HEK293 (cell line): ENCODE measurements around the gene THSD4.

Experiments
- CTCF ChIA-PET: fragments of 350-600 bp; formaldehyde crosslinking; extraction: SDS; loops from one replicate; lab custom pipeline; 2021; ENCODE audit warnings: antibody characterized with exemption; lab: Yijun Ruan, JAX
- POLR2A ChIA-PET: fragments of 300-600 bp; formaldehyde crosslinking; extraction: SDS; loops from one replicate; lab custom pipeline; 2020; ENCODE audit warnings: antibody characterized with exemption, inconsistent platforms; lab: Yijun Ruan, JAX
- H3K27ac ChIP-seq: fragments of 200-500 bp; sonication (Bioruptor generic); 2 replicates; pipeline ENCODE4 v1.5.1; 2014; ENCODE audit warnings: low read depth, low read length, control low read depth, inconsistent platforms; ENCODE audit errors: extremely low read depth
- H3K36me3 ChIP-seq, 2 experiments: fragments of 200-500 bp in 1 of 2; sonication (Bioruptor generic) in 1 of 2; 1 replicate in 1 of 2; 2 replicates in 1 of 2; pipeline ENCODE4 v1.5.1; 2014 to 2017; ENCODE audit warnings: inconsistent platforms in 2 of 2, low read length in 2 of 2; ENCODE audit not compliant: control insufficient read depth in 2 of 2, insufficient read depth in 1 of 2
- H3K4me1 ChIP-seq: fragments of 200-500 bp; sonication (Bioruptor generic); 2 replicates; pipeline ENCODE4 v1.5.1; 2014; ENCODE audit warnings: mild to moderate bottlenecking, low read length, inconsistent platforms; ENCODE audit not compliant: control insufficient read depth, insufficient read depth
- H3K4me3 ChIP-seq: 2 replicates; pipeline ENCODE4 v1.5.1; 2011; ENCODE audit warnings: low read depth, mild to moderate bottlenecking, control low read depth, low read length, moderate library complexity
- H3K9me3 ChIP-seq: fragments of 200-500 bp; sonication (Bioruptor generic); 2 replicates; pipeline ENCODE4 v1.5.1; 2014; ENCODE audit warnings: low read depth, low read length, inconsistent platforms; ENCODE audit not compliant: control insufficient read depth, insufficient read depth
- BCL11B ChIP-seq: fragments of 450-650 bp; formaldehyde crosslinking; IDR thresholded peaks from 2 replicates; pipeline ENCODE4 v1.5.1; 2016; ENCODE audit warnings: low read depth, missing biosample characterization, missing genetic modification characterization
- GLIS2 ChIP-seq: fragments of 450-650 bp; formaldehyde crosslinking; IDR thresholded peaks from 2 replicates; pipeline ENCODE4 v1.5.1; 2016; ENCODE audit warnings: missing biosample characterization, missing genetic modification characterization
- PRDM1 ChIP-seq: fragments of 450-650 bp; formaldehyde crosslinking; IDR thresholded peaks from 2 replicates; pipeline ENCODE4; 2016; ENCODE audit warnings: missing biosample characterization, missing genetic modification characterization
- ZBTB20 ChIP-seq: fragments of 450-650 bp; formaldehyde crosslinking; IDR thresholded peaks from 2 replicates; pipeline ENCODE4 v1.5.1; 2016; ENCODE audit warnings: missing biosample characterization, missing genetic modification characterization
- ZFHX2 ChIP-seq: fragments of 450-650 bp; formaldehyde crosslinking; conservative IDR thresholded peaks from 2 replicates; pipeline ENCODE4 v1.5.1; 2016; ENCODE audit warnings: missing biosample characterization, missing genetic modification characterization
- ZFP41 ChIP-seq: fragments of 450-650 bp; formaldehyde crosslinking; IDR thresholded peaks from 2 replicates; pipeline ENCODE4 v1.5.1; 2016; ENCODE audit warnings: missing biosample characterization, missing genetic modification characterization, borderline replicate concordance
- ZNF324 ChIP-seq: fragments of 450-650 bp; formaldehyde crosslinking; IDR thresholded peaks from 2 replicates; pipeline ENCODE4 v1.5.1; 2016; ENCODE audit warnings: missing biosample characterization, missing genetic modification characterization
- ZNF561 ChIP-seq: fragments of 450-650 bp; IDR thresholded peaks from 2 replicates; pipeline ENCODE4 v1.5.1; 2018; ENCODE audit warnings: missing biosample characterization, missing genetic modification characterization, borderline replicate concordance
- ZNF776 ChIP-seq: fragments of 450-650 bp; formaldehyde crosslinking; IDR thresholded peaks from 2 replicates; pipeline ENCODE4 v1.5.0; 2017; ENCODE audit warnings: missing biosample characterization, missing genetic modification characterization, borderline replicate concordance
- TF ChIP-seq, protein P1 (sequence below): fragments of 450-650 bp; formaldehyde crosslinking; IDR thresholded peaks from 2 replicates; pipeline ENCODE4 v1.5.1; 2016; ENCODE audit warnings: missing biosample characterization, missing genetic modification characterization
- TF ChIP-seq, protein P2 (sequence below): sonication (generic); formaldehyde crosslinking; IDR thresholded peaks from 2 replicates; pipeline ENCODE4 v1.8.1; 2022; ENCODE audit warnings: mild to moderate bottlenecking, moderate library complexity, missing genetic modification reagents
- TF ChIP-seq, protein P3 (sequence below): fragments of 450-650 bp; formaldehyde crosslinking; IDR thresholded peaks from 2 replicates; pipeline ENCODE4 v1.5.1; 2017; ENCODE audit warnings: missing biosample characterization, mild to moderate bottlenecking, missing genetic modification characterization, moderate library complexity
- TF ChIP-seq, protein P4 (sequence below): fragments of 450-650 bp; formaldehyde crosslinking; IDR thresholded peaks from 2 replicates; pipeline ENCODE4 v1.5.1; 2016; ENCODE audit warnings: missing biosample characterization, missing genetic modification characterization, borderline replicate concordance

Gene THSD4

DNA sequence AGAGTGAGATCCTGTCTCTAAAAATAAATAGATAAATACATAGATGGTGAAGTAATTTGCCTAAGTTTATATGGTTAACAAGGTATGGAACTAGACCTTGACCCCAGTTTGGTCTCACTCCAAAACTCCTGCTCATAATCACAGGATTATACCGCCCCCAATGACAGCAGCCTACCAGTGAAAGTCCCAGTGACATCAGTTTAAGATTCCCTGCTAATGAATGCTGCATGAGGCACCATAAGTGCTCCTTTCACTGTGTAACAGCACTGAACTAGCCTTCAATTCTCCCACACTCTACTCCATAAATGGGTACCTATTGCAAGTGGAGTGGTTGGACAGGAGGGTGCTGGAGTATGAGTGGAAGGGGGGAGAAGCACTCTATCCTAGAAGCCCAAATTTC lies 23.7 kb upstream of the THSD4 start:
- no peaks in the 10 kb centered on the region for H3K4me1 ChIP-seq

DNA sequence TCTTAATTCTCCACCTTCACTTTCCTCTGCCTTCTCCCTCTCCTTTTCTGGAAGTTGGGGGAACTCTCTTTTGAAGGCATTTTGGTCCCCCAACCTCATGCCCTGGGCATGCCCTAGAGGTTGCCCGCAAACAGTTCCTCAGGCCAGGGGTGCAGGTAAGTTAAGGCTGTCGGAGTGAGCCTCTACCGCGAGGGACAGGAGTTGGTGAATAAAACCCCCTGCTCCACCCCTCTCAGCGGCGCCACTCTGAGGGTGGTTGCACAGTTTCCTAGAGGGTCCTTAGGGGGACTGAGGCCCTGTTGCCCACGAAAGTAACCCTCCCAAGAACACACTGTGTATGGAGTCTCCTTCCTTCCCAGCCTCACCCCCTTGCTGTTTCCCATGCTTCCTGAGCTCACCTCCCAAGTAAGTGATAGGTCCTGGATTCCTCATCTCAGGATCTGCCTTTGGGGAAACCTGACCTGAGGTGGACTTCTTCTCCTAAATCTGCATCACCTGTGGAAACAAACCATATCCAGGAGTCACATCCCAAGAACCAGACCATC lies 23.1 kb upstream of the THSD4 start:
- Histone ChIP-seq H3K36me3 (no peaks in the 10 kb centered on the region), H3K27ac (no peak overlapping the region), H3K4me1 (no peaks in the 10 kb centered on the region), H3K9me3 (no peaks in the 10 kb centered on the region; the same call in 1 of the 2 replicates), H3K4me3 (no peak overlapping the region)
- POLR2A ChIA-PET: interaction anchor here (0.6 kb wide), 1 partner anchor 27 kb away, joined by 3 read pairs; no protein-coding TSS in a partner anchor
- TF ChIP-seq ZNF561 (tag by site-specific recombination) (no peak), ZFP41 (tag by site-specific recombination) (no peak), GLIS2 (tag by site-specific recombination) (no peak), ZBTB20 (no peak), ZNF776 (no peak), ZNF324 (tag by site-specific recombination) (no peak)
- TF ChIP-seq, protein P1, sequence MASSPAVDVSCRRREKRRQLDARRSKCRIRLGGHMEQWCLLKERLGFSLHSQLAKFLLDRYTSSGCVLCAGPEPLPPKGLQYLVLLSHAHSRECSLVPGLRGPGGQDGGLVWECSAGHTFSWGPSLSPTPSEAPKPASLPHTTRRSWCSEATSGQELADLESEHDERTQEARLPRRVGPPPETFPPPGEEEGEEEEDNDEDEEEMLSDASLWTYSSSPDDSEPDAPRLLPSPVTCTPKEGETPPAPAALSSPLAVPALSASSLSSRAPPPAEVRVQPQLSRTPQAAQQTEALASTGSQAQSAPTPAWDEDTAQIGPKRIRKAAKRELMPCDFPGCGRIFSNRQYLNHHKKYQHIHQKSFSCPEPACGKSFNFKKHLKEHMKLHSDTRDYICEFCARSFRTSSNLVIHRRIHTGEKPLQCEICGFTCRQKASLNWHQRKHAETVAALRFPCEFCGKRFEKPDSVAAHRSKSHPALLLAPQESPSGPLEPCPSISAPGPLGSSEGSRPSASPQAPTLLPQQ: no peak
- TF ChIP-seq, protein P2, sequence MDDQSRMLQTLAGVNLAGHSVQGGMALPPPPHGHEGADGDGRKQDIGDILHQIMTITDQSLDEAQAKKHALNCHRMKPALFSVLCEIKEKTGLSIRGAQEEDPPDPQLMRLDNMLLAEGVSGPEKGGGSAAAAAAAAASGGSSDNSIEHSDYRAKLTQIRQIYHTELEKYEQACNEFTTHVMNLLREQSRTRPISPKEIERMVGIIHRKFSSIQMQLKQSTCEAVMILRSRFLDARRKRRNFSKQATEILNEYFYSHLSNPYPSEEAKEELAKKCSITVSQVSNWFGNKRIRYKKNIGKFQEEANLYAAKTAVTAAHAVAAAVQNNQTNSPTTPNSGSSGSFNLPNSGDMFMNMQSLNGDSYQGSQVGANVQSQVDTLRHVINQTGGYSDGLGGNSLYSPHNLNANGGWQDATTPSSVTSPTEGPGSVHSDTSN (CRISPR knock-in tag): no peak
- CTCF ChIA-PET: no interaction called here

More for the DNA sequence above, 23.7 kb upstream of the THSD4 start:
- CTCF ChIA-PET: no interaction called here
- H3K4me3 ChIP-seq: no peak overlapping the region
- POLR2A ChIA-PET: interaction anchor here (0.7 kb wide), 1 partner anchor 13 kb away, joined by 3 read pairs; no protein-coding TSS in a partner anchor
- H3K36me3 ChIP-seq: no peaks in the 10 kb centered on the region
- TF ChIP-seq BCL11B (no peak), ZFHX2 (tag by site-specific recombination) (peak; percentile 27), PRDM1 (tag by site-specific recombination) (peak; percentile 71)
- TF ChIP-seq, protein P3, sequence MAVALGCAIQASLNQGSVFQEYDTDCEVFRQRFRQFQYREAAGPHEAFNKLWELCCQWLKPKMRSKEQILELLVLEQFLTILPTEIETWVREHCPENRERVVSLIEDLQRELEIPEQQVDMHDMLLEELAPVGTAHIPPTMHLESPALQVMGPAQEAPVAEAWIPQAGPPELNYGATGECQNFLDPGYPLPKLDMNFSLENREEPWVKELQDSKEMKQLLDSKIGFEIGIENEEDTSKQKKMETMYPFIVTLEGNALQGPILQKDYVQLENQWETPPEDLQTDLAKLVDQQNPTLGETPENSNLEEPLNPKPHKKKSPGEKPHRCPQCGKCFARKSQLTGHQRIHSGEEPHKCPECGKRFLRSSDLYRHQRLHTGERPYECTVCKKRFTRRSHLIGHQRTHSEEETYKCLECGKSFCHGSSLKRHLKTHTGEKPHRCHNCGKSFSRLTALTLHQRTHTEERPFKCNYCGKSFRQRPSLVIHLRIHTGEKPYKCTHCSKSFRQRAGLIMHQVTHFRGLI (tag by site-specific recombination): no peak
- TF ChIP-seq, protein P4, sequence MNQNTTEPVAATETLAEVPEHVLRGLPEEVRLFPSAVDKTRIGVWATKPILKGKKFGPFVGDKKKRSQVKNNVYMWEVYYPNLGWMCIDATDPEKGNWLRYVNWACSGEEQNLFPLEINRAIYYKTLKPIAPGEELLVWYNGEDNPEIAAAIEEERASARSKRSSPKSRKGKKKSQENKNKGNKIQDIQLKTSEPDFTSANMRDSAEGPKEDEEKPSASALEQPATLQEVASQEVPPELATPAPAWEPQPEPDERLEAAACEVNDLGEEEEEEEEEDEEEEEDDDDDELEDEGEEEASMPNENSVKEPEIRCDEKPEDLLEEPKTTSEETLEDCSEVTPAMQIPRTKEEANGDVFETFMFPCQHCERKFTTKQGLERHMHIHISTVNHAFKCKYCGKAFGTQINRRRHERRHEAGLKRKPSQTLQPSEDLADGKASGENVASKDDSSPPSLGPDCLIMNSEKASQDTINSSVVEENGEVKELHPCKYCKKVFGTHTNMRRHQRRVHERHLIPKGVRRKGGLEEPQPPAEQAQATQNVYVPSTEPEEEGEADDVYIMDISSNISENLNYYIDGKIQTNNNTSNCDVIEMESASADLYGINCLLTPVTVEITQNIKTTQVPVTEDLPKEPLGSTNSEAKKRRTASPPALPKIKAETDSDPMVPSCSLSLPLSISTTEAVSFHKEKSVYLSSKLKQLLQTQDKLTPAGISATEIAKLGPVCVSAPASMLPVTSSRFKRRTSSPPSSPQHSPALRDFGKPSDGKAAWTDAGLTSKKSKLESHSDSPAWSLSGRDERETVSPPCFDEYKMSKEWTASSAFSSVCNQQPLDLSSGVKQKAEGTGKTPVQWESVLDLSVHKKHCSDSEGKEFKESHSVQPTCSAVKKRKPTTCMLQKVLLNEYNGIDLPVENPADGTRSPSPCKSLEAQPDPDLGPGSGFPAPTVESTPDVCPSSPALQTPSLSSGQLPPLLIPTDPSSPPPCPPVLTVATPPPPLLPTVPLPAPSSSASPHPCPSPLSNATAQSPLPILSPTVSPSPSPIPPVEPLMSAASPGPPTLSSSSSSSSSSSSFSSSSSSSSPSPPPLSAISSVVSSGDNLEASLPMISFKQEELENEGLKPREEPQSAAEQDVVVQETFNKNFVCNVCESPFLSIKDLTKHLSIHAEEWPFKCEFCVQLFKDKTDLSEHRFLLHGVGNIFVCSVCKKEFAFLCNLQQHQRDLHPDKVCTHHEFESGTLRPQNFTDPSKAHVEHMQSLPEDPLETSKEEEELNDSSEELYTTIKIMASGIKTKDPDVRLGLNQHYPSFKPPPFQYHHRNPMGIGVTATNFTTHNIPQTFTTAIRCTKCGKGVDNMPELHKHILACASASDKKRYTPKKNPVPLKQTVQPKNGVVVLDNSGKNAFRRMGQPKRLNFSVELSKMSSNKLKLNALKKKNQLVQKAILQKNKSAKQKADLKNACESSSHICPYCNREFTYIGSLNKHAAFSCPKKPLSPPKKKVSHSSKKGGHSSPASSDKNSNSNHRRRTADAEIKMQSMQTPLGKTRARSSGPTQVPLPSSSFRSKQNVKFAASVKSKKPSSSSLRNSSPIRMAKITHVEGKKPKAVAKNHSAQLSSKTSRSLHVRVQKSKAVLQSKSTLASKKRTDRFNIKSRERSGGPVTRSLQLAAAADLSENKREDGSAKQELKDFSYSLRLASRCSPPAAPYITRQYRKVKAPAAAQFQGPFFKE: no peak
- TF ChIP-seq, all 188 proteins: peak for 2
- Histone ChIP-seq H3K27ac (no peak overlapping the region), H3K9me3 (no peaks in the 10 kb centered on the region; the same call in 1 of the 2 replicates)
